Lung (tissue), 12 donors: ENCODE results near the gene ADRM1. TPM values are rescaled to one million over a fixed set of nuclear protein-coding genes. Genes with fewer than 3 reads are reported as not detected.

ENCODE experiments used
- ATAC-seq: fragments of 200-7000 bp; cut with Tn5 transposase; one replicate; pipeline ENCODE4 v1.9.1; 2020; ENCODE audit warnings: moderate number of reproducible peaks; ENCODE audit not compliant: insufficient read depth, low FRiP score
- DNase-seq, 3 donors: peaks; one replicate each; pipeline ENCODE4 v3.0.0-alpha.2; 2013 to 2017
- H3K27ac ChIP-seq, 2 donors: one replicate each; pipeline ENCODE4 v1.5.1; 2013; ENCODE audit warnings: mild to moderate bottlenecking in 2 of 2, moderate library complexity in 2 of 2, control low read depth in 1 of 2, inconsistent platforms in 1 of 2, low read depth in 1 of 2, low read length in 1 of 2
- H3K27me3 ChIP-seq, 3 donors: one replicate each; pipeline ENCODE4 v1.5.1; 2013; ENCODE audit warnings: low read length in 2 of 3; ENCODE audit not compliant: control insufficient read depth in 3 of 3, insufficient read depth in 3 of 3
- H3K36me3 ChIP-seq, 4 donors: one replicate each; pipeline ENCODE4 v1.5.1; 2013; ENCODE audit warnings: low read length in 4 of 4, mild to moderate bottlenecking in 1 of 4, moderate library complexity in 1 of 4; ENCODE audit not compliant: control insufficient read depth in 4 of 4, insufficient read depth in 4 of 4
- H3K4me1 ChIP-seq, 5 donors: one replicate each; pipeline ENCODE4 v1.5.1; 2013; ENCODE audit warnings: low read length in 5 of 5, mild to moderate bottlenecking in 2 of 5, moderate library complexity in 1 of 5; ENCODE audit not compliant: control insufficient read depth in 5 of 5, insufficient read depth in 5 of 5
- H3K4me3 ChIP-seq: one replicate; pipeline ENCODE4 v1.5.1; 2013; ENCODE audit warnings: mild to moderate bottlenecking, control low read depth, moderate library complexity
- H3K9ac ChIP-seq, 2 donors: one replicate each; pipeline ENCODE4 v1.5.1; 2013; ENCODE audit warnings: low read length in 2 of 2, control low read depth in 1 of 2; ENCODE audit not compliant: insufficient read depth in 1 of 2
- H3K9me3 ChIP-seq, 4 donors: one replicate each; pipeline ENCODE4 v1.5.1; 2013; ENCODE audit warnings: low read length in 3 of 4, mild to moderate bottlenecking in 1 of 4, moderate library complexity in 1 of 4; ENCODE audit not compliant: control insufficient read depth in 4 of 4, insufficient read depth in 3 of 4
- CTCF ChIP-seq: IDR thresholded peaks from 2 replicates; pipeline ENCODE4 v1.5.1; 2012; ENCODE audit warnings: mild to moderate bottlenecking; ENCODE audit errors: control extremely low read depth, extremely low read depth
- WGBS, 2 donors: extraction: QIAGEN DNeasy Blood & Tissue Kit; methylation state at CpG; one replicate each; pipeline ENCODE4 v1.1.7; 2013; 5-methylcytosine and 5-hydroxymethylcytosine counted together
- polyA plus RNA-seq, 2 donors: library from polyadenylated mRNA; stranded (reverse); fragments of 200-250 nt; gene quantifications; one replicate each; pipeline ENCODE4 v1.2.1, GENCODE V29; 2013
- total RNA-seq, 2 donors: library from RNA; depleted of rRNA in 1 of 2; stranded (reverse); fragments of >200 nt in 1 of 2; gene quantifications; one replicate each; pipeline ENCODE4 v1.2.1, GENCODE V29; 2014 to 2021
- donor health status: control.
- donor health status: control.
- donor health status: Bipolar disorder and iron deficiency.
- donor health status: healthy.
- donor health status: DM: yes; HTN: yes; CAD: no.

The ADRM1 gene
- total and polyA plus RNA-seq, 4 donors: 43.1 to 140 (median 106) TPM

- no peaks in the 10 kb centered on the region for H3K27me3 ChIP-seq
- peak overlapping the region; percentile 87 to 91 for H3K27ac ChIP-seq
- no peak overlapping the region for H3K4me3 ChIP-seq
- peaks cover 0 to 21% (median under 1%) of the 10 kb centered on the region in 4 donors for H3K36me3 ChIP-seq
- peaks cover 13 to 62% (median 49%) of the 10 kb centered on the region in 5 donors for H3K4me1 ChIP-seq
- WGBS, 2 donors: 56 to 64% methylated on average over 17 of the region's 17 CpGs
- H3K9ac ChIP-seq: no peak overlapping the region
- ATAC-seq (no peak), DNase-seq (peak in 1 of 3 donors; percentile 19)
- TF ChIP-seq CTCF: no peak
- no peaks in the 10 kb centered on the region for H3K9me3 ChIP-seq
These were observed 53.9 kb downstream of the ADRM1 start for GRCh38 chr20:62356589-62357186.

GRCh38 chr20:62357187-62357667, 54.4 kb downstream of the ADRM1 start:
- no peak for ATAC-seq
- 24 to 49% methylated on average over 24 to 25 of the region's 25 CpGs for WGBS, 2 donors
- Histone ChIP-seq H3K27me3 (no peaks in the 10 kb centered on the region), H3K36me3 (peaks cover 0 to 17% (median 0%) of the 10 kb centered on the region in 4 donors), H3K4me1 (peaks cover 13 to 68% (median 54%) of the 10 kb centered on the region in 5 donors), H3K9ac (no peak overlapping the region), H3K9me3 (no peaks in the 10 kb centered on the region), H3K27ac (peak overlapping the region; percentile 87 to 91), H3K4me3 (no peak overlapping the region)
- no peak for TF ChIP-seq CTCF
- peak in 2 of 3 donors; percentile 46 to 71 for DNase-seq

GRCh38 chr20:62357681-62358080, 54.9 kb downstream of the ADRM1 start:
- Histone ChIP-seq H3K27ac (peak overlapping the region; percentile 87 to 91), H3K9ac (no peak overlapping the region), H3K36me3 (peaks cover 0 to 17% (median 0%) of the 10 kb centered on the region in 4 donors), H3K4me1 (peaks cover 13 to 69% (median 59%) of the 10 kb centered on the region in 5 donors), H3K9me3 (no peaks in the 10 kb centered on the region), H3K4me3 (no peak overlapping the region), H3K27me3 (no peaks in the 10 kb centered on the region)
- TF ChIP-seq CTCF: no peak
- 51 to 54% methylated on average over 7 of the region's 7 CpGs for WGBS, 2 donors
- peak in 1 of 3 donors; percentile 13 for DNase-seq
- ATAC-seq: no peak

Other genes with a start within 250 kb of the ADRM1 start
- gene TAF4, start 237.1 kb upstream of the ADRM1 start, total RNA-seq: 10 to 100 TPM; 14.6 to 20.3 TPM
- gene TAF4, start 237.1 kb upstream of the ADRM1 start, polyA plus RNA-seq: 1 to 10 TPM; 5.4 to 7.3 TPM
- 10 to 100 TPM; 31.7 to 41.7 TPM for gene LSM14B, start 180.5 kb upstream of the ADRM1 start, total RNA-seq
- 10 to 100 TPM; 16.4 to 24.0 TPM for gene LSM14B, start 180.5 kb upstream of the ADRM1 start, polyA plus RNA-seq
- 100 to 1,000 TPM; 100 to 289 TPM for gene PSMA7, start 159.6 kb upstream of the ADRM1 start, total RNA-seq
- 100 to 1,000 TPM; 226 to 478 TPM for gene PSMA7, start 159.6 kb upstream of the ADRM1 start, polyA plus RNA-seq
- gene SS18L1, start 159.2 kb upstream of the ADRM1 start, total RNA-seq: 10 to 100 TPM; 15.1 to 24.1 TPM
- 10 to 100 TPM in 1 of 2 donors, 1 to 10 TPM in 1; 7.2 to 14.6 TPM for gene SS18L1, start 159.2 kb upstream of the ADRM1 start, polyA plus RNA-seq
- gene MTG2, start 120.0 kb upstream of the ADRM1 start, total RNA-seq: 10 to 100 TPM; 18.3 to 35.5 TPM
- gene MTG2, start 120.0 kb upstream of the ADRM1 start, polyA plus RNA-seq: 10 to 100 TPM; 23.4 to 33.7 TPM
- not detected for gene HRH3, start 82.7 kb upstream of the ADRM1 start, total RNA-seq
- not detected for gene HRH3, start 82.7 kb upstream of the ADRM1 start, polyA plus RNA-seq
- 10 to 100 TPM; 36.4 to 48.0 TPM for gene OSBPL2, start 64.5 kb upstream of the ADRM1 start, total RNA-seq
- 10 to 100 TPM; 13.2 to 19.1 TPM for gene OSBPL2, start 64.5 kb upstream of the ADRM1 start, polyA plus RNA-seq
- 100 to 1,000 TPM; 209 to 315 TPM for gene LAMA5, start 64.3 kb downstream of the ADRM1 start, total RNA-seq
- 100 to 1,000 TPM; 116 to 279 TPM for gene LAMA5, start 64.3 kb downstream of the ADRM1 start, polyA plus RNA-seq
- 1,000 to 10,000 TPM in 1 of 2 donors, 100 to 1,000 TPM in 1; 222 to 1,251 TPM for gene RPS21, start 84.1 kb downstream of the ADRM1 start, total RNA-seq
- gene RPS21, start 84.1 kb downstream of the ADRM1 start, polyA plus RNA-seq: 1,000 to 10,000 TPM; 4,051 to 4,827 TPM
- gene CABLES2, start 104.3 kb downstream of the ADRM1 start, total RNA-seq: 1 to 10 TPM; 3.5 to 4.4 TPM
- 1 to 10 TPM; 1.9 to 3.7 TPM for gene CABLES2, start 104.3 kb downstream of the ADRM1 start, polyA plus RNA-seq
- gene RBBP8NL, start 124.5 kb downstream of the ADRM1 start, total RNA-seq: 1 to 10 TPM; 1.0 to 1.3 TPM
- gene RBBP8NL, start 124.5 kb downstream of the ADRM1 start, polyA plus RNA-seq: 1 to 10 TPM in 1 of 2 donors, under 1 TPM in 1; 0.21 to 1.2 TPM
- 10 to 100 TPM in 1 of 2 donors, 1 to 10 TPM in 1; 1.4 to 15.2 TPM for gene GATA5, start 173.0 kb downstream of the ADRM1 start, total RNA-seq
- gene GATA5, start 173.0 kb downstream of the ADRM1 start, polyA plus RNA-seq: 1 to 10 TPM in 1 of 2 donors, under 1 TPM in 1; 0.49 to 1.2 TPM